ENCODE data around the gene ESYT1. TPM values are rescaled to one million over a fixed set of nuclear protein-coding genes. Genes with fewer than 3 reads are reported as not detected.

Gene ESYT1
- total and polyA plus RNA-seq, 9 of the 15 experiments (the other 6 are each of a cell fraction or from before 2014, with no cell fraction given), result 132 to 420 (median 164) TPM

GRCh38 chr12:56152132-56152755 is 24.2 kb downstream of the ESYT1 start, which contains the start of gene MYL6B (continued):
- TF ChIP-seq VEZF1 (CRISPR knock-in tag; IDR thresholded peaks at IDR 0.05), result peak; percentile 96
- TF ChIP-seq GATAD2A (IDR thresholded peaks at IDR 0.05), result peak; percentile 87

GRCh38 chr12:56152756-56153677 is 24.9 kb downstream of the ESYT1 start:
- peak overlapping the region; percentile 89 for H2AFZ ChIP-seq (ENCODE audit: low read depth, low read length)
- peaks cover 38 to 45% of the 10 kb centered on the region in 2 experiments; a peak in 4 of 5 replicates for H3K4me1 ChIP-seq (replicated peaks in 1 of 2; ENCODE audit: control insufficient read depth in 2 of 2, insufficient read depth in 2 of 2, low read length in 2 of 2)
- ChIA-PET POLR2A (interaction anchor here (0.6 to 3.2 kb wide), 5 partner anchors 10 to 470 kb away, joined by 3 to 16 read pairs (median 8); partner anchors contain the start of gene ZC3H10), CTCF (ENCODE audit: low intra/inter-chr PET ratio) (no interaction called here)
- peak overlapping the region; percentile 96 for H3K27ac ChIP-seq (ENCODE audit: extremely low read depth, low read depth, low read length)
- 2% methylated on average over 8 of the region's 8 CpGs for WGBS (ENCODE audit: insufficient coverage, low coverage, missing lambda C conversion rate)
- peak overlapping the region; percentile 88 to 91 for H3K9ac ChIP-seq (ENCODE audit: insufficient read depth in 1 of 2, low read depth in 2 of 2, low read length in 2 of 2)
- H3K9me3 ChIP-seq (replicated peaks; ENCODE audit: control insufficient read depth, insufficient read depth, low read depth, low read length), result no peaks in the 10 kb centered on the region
- BruUV-seq (replicated peaks), result TSS peak; percentile 80
- peak overlapping the region; percentile 91 for H3K4me2 ChIP-seq (ENCODE audit: insufficient read depth, low read length)
- H3K27me3 ChIP-seq (ENCODE audit: control insufficient read depth in 2 of 2, insufficient read depth in 2 of 2, low read length in 2 of 2), result no peaks in the 10 kb centered on the region
- no peak for FAIRE-seq
- H3K36me3 ChIP-seq (ENCODE audit: control insufficient read depth, insufficient read depth, low read length), result peaks cover 24% of the 10 kb centered on the region; the same call in 2 of the 3 replicates
- no peaks in the 10 kb centered on the region for H4K20me1 ChIP-seq (replicated peaks; ENCODE audit: control insufficient read depth, insufficient read depth, low read length)
- no peaks in the 10 kb centered on the region for H3K9me1 ChIP-seq (ENCODE audit: control insufficient read depth, insufficient read depth, low read length)
- H3K79me2 ChIP-seq (ENCODE audit: control insufficient read depth, insufficient read depth, low read length), result peaks cover 32% of the 10 kb centered on the region
- intact Hi-C loops (cut with micrococcal nuclease) (no loop called here), in situ Hi-C loops (cut with MboI) (no loop called here)
- peak overlapping the region; percentile 55 for H3K4me3 ChIP-seq
- no peak for DNase-seq (ENCODE audit: extremely low read depth in 1 of 4, low spot score in 3 of 4)
- ATAC-seq, result no peak
- TF ChIP-seq, protein P1, sequence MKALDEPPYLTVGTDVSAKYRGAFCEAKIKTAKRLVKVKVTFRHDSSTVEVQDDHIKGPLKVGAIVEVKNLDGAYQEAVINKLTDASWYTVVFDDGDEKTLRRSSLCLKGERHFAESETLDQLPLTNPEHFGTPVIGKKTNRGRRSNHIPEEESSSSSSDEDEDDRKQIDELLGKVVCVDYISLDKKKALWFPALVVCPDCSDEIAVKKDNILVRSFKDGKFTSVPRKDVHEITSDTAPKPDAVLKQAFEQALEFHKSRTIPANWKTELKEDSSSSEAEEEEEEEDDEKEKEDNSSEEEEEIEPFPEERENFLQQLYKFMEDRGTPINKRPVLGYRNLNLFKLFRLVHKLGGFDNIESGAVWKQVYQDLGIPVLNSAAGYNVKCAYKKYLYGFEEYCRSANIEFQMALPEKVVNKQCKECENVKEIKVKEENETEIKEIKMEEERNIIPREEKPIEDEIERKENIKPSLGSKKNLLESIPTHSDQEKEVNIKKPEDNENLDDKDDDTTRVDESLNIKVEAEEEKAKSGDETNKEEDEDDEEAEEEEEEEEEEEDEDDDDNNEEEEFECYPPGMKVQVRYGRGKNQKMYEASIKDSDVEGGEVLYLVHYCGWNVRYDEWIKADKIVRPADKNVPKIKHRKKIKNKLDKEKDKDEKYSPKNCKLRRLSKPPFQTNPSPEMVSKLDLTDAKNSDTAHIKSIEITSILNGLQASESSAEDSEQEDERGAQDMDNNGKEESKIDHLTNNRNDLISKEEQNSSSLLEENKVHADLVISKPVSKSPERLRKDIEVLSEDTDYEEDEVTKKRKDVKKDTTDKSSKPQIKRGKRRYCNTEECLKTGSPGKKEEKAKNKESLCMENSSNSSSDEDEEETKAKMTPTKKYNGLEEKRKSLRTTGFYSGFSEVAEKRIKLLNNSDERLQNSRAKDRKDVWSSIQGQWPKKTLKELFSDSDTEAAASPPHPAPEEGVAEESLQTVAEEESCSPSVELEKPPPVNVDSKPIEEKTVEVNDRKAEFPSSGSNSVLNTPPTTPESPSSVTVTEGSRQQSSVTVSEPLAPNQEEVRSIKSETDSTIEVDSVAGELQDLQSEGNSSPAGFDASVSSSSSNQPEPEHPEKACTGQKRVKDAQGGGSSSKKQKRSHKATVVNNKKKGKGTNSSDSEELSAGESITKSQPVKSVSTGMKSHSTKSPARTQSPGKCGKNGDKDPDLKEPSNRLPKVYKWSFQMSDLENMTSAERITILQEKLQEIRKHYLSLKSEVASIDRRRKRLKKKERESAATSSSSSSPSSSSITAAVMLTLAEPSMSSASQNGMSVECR (CRISPR knock-in tag; IDR thresholded peaks at IDR 0.05), result 0 out of 2 replicates have a peak, but pooled peaks have one; percentile 47
- TF ChIP-seq TEAD4 (IDR thresholded peaks at IDR 0.05; ENCODE audit: low read length) (no peak), TEAD4 (CRISPR knock-in tag; IDR thresholded peaks at IDR 0.05; ENCODE audit: borderline replicate concordance) (0 out of 2 replicates have a peak, but pooled peaks have one; percentile 21), FOXA3 (CRISPR knock-in tag; conservative IDR thresholded peaks at IDR 0.05 in 1 of 2, IDR thresholded peaks at IDR 0.05 in 1 of 2) (peak in 1 of 2 experiments; percentile 23; a peak in 1 of 4 replicates), THRAP3 (IDR thresholded peaks at IDR 0.05; ENCODE audit: borderline replicate concordance) (no peak), TARDBP (IDR thresholded peaks at IDR 0.05) (no peak), HIVEP1 (CRISPR knock-in tag; IDR thresholded peaks at IDR 0.05) (no peak), NR2C2 (CRISPR knock-in tag; IDR thresholded peaks at IDR 0.05) (0 out of 2 replicates have a peak, but pooled peaks have one; percentile 26), NR2C2 (tag; IDR thresholded peaks at IDR 0.05) (no peak)
- TF ChIP-seq, protein P2, sequence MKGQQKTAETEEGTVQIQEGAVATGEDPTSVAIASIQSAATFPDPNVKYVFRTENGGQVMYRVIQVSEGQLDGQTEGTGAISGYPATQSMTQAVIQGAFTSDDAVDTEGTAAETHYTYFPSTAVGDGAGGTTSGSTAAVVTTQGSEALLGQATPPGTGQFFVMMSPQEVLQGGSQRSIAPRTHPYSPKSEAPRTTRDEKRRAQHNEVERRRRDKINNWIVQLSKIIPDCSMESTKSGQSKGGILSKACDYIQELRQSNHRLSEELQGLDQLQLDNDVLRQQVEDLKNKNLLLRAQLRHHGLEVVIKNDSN (CRISPR knock-in tag; IDR thresholded peaks at IDR 0.05), result peak; percentile 29

Measured in K562 (cell line).